ENCODE data around the gene TNFRSF11A.

DNA sequence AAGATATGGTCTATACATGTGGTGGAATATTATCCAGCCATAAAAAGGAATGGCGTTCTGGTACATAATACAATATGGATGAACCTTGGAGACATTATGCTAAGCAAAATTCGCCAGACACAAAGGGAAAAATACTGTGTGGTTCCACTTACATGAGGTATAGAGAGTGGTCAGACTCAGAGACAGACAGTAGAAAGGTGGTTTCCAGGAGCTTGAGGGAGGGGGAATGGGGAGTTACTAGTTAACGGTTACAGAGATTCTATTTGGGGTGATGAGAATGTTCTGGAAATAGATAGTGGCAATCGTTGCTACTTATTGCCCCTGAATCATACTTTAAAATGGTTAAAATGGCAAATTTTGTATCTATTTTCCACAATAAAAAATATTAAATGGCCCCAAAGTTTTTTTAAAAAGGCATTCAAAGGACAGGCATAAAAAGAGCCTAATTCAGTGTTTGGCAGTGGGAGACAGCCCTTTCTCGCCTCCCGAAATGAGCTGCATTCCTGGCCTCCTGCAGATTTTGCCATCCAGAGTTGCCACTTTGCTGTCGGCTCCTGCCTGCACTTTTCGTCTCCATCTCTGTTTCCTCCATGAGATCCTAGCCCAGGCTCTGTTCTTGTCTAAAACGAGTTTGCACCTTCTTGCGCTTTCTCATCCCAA, 13.5 kb downstream of the TNFRSF11A start:
- TF ChIP-seq, protein P1, sequence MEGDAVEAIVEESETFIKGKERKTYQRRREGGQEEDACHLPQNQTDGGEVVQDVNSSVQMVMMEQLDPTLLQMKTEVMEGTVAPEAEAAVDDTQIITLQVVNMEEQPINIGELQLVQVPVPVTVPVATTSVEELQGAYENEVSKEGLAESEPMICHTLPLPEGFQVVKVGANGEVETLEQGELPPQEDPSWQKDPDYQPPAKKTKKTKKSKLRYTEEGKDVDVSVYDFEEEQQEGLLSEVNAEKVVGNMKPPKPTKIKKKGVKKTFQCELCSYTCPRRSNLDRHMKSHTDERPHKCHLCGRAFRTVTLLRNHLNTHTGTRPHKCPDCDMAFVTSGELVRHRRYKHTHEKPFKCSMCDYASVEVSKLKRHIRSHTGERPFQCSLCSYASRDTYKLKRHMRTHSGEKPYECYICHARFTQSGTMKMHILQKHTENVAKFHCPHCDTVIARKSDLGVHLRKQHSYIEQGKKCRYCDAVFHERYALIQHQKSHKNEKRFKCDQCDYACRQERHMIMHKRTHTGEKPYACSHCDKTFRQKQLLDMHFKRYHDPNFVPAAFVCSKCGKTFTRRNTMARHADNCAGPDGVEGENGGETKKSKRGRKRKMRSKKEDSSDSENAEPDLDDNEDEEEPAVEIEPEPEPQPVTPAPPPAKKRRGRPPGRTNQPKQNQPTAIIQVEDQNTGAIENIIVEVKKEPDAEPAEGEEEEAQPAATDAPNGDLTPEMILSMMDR (IDR thresholded peaks at IDR 0.05; ENCODE audit: insufficient read depth, low read length): no peak
- TF ChIP-seq POLR2AphosphoS5 (IDR thresholded peaks at IDR 0.05; ENCODE audit: low read depth) (no peak), SPI1 (IDR thresholded peaks at IDR 0.05; ENCODE audit: borderline replicate concordance, low read depth) (no peak)
- TF ChIP-seq, protein P2, sequence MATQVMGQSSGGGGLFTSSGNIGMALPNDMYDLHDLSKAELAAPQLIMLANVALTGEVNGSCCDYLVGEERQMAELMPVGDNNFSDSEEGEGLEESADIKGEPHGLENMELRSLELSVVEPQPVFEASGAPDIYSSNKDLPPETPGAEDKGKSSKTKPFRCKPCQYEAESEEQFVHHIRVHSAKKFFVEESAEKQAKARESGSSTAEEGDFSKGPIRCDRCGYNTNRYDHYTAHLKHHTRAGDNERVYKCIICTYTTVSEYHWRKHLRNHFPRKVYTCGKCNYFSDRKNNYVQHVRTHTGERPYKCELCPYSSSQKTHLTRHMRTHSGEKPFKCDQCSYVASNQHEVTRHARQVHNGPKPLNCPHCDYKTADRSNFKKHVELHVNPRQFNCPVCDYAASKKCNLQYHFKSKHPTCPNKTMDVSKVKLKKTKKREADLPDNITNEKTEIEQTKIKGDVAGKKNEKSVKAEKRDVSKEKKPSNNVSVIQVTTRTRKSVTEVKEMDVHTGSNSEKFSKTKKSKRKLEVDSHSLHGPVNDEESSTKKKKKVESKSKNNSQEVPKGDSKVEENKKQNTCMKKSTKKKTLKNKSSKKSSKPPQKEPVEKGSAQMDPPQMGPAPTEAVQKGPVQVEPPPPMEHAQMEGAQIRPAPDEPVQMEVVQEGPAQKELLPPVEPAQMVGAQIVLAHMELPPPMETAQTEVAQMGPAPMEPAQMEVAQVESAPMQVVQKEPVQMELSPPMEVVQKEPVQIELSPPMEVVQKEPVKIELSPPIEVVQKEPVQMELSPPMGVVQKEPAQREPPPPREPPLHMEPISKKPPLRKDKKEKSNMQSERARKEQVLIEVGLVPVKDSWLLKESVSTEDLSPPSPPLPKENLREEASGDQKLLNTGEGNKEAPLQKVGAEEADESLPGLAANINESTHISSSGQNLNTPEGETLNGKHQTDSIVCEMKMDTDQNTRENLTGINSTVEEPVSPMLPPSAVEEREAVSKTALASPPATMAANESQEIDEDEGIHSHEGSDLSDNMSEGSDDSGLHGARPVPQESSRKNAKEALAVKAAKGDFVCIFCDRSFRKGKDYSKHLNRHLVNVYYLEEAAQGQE (IDR thresholded peaks at IDR 0.05; ENCODE audit: insufficient replicate concordance, low read depth): no peak

All from HL-60 (cell line).